Mesodermal cell (in vitro differentiated cells): Measurements from ENCODE around the gene FAM149A.

ENCODE experiments used
- H3K27ac ChIP-seq: 2 replicates; pipeline ENCODE4 v1.7.0; 2013; ENCODE audit warnings: mild to moderate bottlenecking, low read depth, low read length, moderate library complexity; ENCODE audit not compliant: severe bottlenecking
- H3K36me3 ChIP-seq: 2 replicates; pipeline ENCODE4 v1.7.1; 2013; ENCODE audit warnings: mild to moderate bottlenecking, low read length, moderate library complexity; ENCODE audit not compliant: control insufficient read depth, insufficient read depth
- H3K4me1 ChIP-seq: one replicate; pipeline ENCODE4 v1.7.1; 2013; ENCODE audit warnings: mild to moderate bottlenecking, low read length; ENCODE audit not compliant: insufficient read depth, control insufficient read depth, poor library complexity, severe bottlenecking
- H3K4me3 ChIP-seq: 2 replicates; pipeline ENCODE4 v1.7.0; 2013; ENCODE audit warnings: low read length, control low read depth, mild to moderate bottlenecking; ENCODE audit not compliant: insufficient read depth, poor library complexity, severe bottlenecking; ENCODE audit errors: extremely low read depth
- H3K9me3 ChIP-seq: 2 replicates; pipeline ENCODE4 v1.7.1; 2013; ENCODE audit warnings: mild to moderate bottlenecking, low read length, moderate library complexity; ENCODE audit not compliant: control insufficient read depth
- WGBS, 2 experiments: methylation state at CpG; one replicate each; pipeline ENCODE4 v1.1.5; 2013; ENCODE audit warnings: missing lambda C conversion rate in 2 of 2; ENCODE audit not compliant: insufficient coverage in 2 of 2; 5-methylcytosine and 5-hydroxymethylcytosine counted together

FAM149A gene

DNA sequence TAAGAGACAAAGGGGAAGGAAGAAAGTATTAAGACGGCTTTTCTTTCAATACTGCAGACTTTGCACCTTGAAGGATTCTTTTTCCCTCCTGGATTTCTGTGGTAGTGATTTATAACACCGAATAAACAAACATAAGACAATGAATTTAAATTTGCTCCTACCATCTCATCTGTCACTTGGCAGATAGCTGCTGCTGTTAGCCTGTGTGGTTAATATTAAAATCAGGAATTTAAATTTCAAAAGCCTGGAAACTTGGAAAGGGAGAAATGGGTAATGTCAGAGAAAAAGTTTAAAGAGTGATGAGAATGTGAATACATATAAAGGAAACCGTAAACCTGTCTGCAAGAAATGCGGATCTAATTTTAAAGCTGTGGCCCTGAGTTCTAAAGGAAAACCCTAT is 3.4 kb downstream of the FAM149A start:
- H3K4me1 ChIP-seq: no peaks in the 10 kb centered on the region
- 78% methylated on average over 2 of the region's 4 CpGs; no CpG with 5 or more reads in 1 of the 2 experiments for WGBS, 2 experiments
- H3K4me3 ChIP-seq: no peak overlapping the region
- no peak overlapping the region for H3K27ac ChIP-seq
- no peaks in the 10 kb centered on the region for H3K36me3 ChIP-seq
- no peaks in the 10 kb centered on the region for H3K9me3 ChIP-seq

GRCh38 chr4:186108391-186108790 is 3.9 kb downstream of the FAM149A start:
- Histone ChIP-seq H3K4me3 (no peak overlapping the region), H3K36me3 (no peaks in the 10 kb centered on the region), H3K27ac (no peak overlapping the region), H3K4me1 (no peaks in the 10 kb centered on the region), H3K9me3 (no peaks in the 10 kb centered on the region)
- 58 to 87% methylated on average over 3 of the region's 3 CpGs for WGBS, 2 experiments

GRCh38 chr4:186109245-186109644 is 4.7 kb downstream of the FAM149A start:
- WGBS, 2 experiments: 78 to 92% methylated on average over 3 to 4 of the region's 4 CpGs
- Histone ChIP-seq H3K36me3 (no peaks in the 10 kb centered on the region), H3K4me3 (no peak overlapping the region), H3K9me3 (no peaks in the 10 kb centered on the region), H3K27ac (no peak overlapping the region), H3K4me1 (no peaks in the 10 kb centered on the region)

GRCh38 chr4:186116697-186117096 is 12.2 kb downstream of the FAM149A start:
- Histone ChIP-seq H3K4me3 (no peak overlapping the region), H3K9me3 (no peaks in the 10 kb centered on the region), H3K36me3 (no peaks in the 10 kb centered on the region), H3K27ac (no peak overlapping the region), H3K4me1 (no peaks in the 10 kb centered on the region)
- WGBS, 2 experiments: no CpG with 5 or more reads among the region's 2 CpGs

GRCh38 chr4:186118582-186118981 is 14.1 kb downstream of the FAM149A start:
- Histone ChIP-seq H3K4me1 (no peaks in the 10 kb centered on the region), H3K36me3 (no peaks in the 10 kb centered on the region), H3K4me3 (no peak overlapping the region), H3K27ac (no peak overlapping the region), H3K9me3 (no peaks in the 10 kb centered on the region)
- 46 to 66% methylated on average over 3 to 6 of the region's 7 CpGs for WGBS, 2 experiments

- no CpG with 5 or more reads among the region's 2 CpGs for WGBS, 2 experiments
- H3K9me3 ChIP-seq: no peaks in the 10 kb centered on the region
Observed at GRCh38 chr4:186121057-186121456, 16.6 kb downstream of the FAM149A start.

DNA sequence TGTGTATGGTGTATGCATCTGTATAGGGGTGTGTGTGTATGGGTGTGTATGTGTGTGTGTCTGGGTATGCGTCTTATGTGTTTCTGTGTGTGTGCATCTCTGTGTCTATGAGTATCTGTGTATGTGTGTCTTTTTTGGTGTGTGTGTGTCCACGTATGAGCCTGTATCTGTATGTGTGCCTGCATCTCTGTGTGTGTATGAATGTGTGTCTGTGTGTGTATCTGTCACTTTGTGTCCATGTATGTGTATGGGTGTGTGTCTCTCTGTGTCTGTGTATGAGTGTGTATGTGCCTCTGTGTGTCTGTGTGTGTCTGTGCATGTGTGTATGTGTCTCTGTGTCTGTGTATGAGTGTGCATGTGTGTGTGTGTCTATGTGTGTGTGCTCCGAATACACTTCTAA is 24.3 kb downstream of the FAM149A start:
- Histone ChIP-seq H3K9me3 (no peaks in the 10 kb centered on the region), H3K4me3 (no peak overlapping the region), H3K4me1 (no peaks in the 10 kb centered on the region), H3K36me3 (no peaks in the 10 kb centered on the region), H3K27ac (no peak overlapping the region)
- 90 to 91% methylated on average over 2 to 3 of the region's 3 CpGs for WGBS, 2 experiments

More at GRCh38 chr4:186121057-186121456, 16.6 kb downstream of the FAM149A start:
- H3K4me3 ChIP-seq: no peak overlapping the region
- no peak overlapping the region for H3K27ac ChIP-seq
- H3K4me1 ChIP-seq: no peaks in the 10 kb centered on the region
- no peaks in the 10 kb centered on the region for H3K36me3 ChIP-seq

DNA sequence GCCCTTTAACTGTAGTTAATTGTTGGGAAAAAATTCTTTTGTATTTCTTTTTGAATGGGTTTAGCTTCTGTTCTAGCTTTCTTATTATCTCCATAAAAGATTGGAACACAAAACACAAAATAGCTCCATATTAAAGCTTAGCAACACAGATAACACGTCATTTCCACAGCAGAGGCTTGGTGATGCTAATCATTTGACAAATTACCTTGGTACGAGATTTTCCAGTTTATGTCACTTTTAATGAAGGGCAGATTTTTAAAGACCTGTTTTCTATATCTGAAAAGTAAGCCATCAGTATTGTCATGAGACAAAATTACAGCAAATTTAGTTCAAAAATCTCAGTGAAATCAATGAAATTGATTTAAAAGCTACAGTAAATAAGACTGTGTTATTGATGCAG is 27.4 kb downstream of the FAM149A start:
- Histone ChIP-seq H3K36me3 (no peaks in the 10 kb centered on the region), H3K27ac (no peak overlapping the region), H3K9me3 (no peaks in the 10 kb centered on the region), H3K4me1 (no peaks in the 10 kb centered on the region), H3K4me3 (no peak overlapping the region)
- 80 to 100% methylated on average over 1 of the region's 2 CpGs for WGBS, 2 experiments

GRCh38 chr4:186132577-186133242 is 28.2 kb downstream of the FAM149A start:
- 15% methylated on average over 3 of the region's 4 CpGs; no CpG with 5 or more reads in 1 of the 2 experiments for WGBS, 2 experiments
- Histone ChIP-seq H3K36me3 (no peaks in the 10 kb centered on the region), H3K9me3 (no peaks in the 10 kb centered on the region), H3K4me3 (no peak overlapping the region), H3K27ac (no peak overlapping the region), H3K4me1 (no peaks in the 10 kb centered on the region)

DNA sequence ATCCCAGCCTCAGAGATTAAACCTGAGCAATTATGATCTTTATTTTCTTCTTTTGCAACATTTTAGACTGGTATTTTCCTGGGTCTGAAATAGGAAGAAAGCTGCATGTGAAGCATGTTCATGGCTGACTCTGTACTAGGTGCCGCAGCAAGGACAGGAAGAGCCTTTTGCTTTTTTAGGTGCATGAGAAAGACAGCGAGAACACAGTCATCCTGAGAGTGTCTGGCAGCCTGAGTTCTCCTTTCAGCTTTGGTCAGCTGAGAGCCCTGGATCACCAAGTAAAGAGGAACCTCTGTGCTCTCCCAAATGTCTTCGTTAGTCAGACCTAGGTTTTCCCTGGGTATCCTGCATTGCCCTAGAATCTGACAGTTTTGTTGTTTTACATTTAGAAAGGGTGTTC is 29.8 kb downstream of the FAM149A start:
- WGBS, 2 experiments: 83 to 90% methylated on average over 2 to 3 of the region's 3 CpGs
- H3K36me3 ChIP-seq: no peaks in the 10 kb centered on the region
- no peak overlapping the region for H3K4me3 ChIP-seq
- no peaks in the 10 kb centered on the region for H3K9me3 ChIP-seq
- H3K27ac ChIP-seq: no peak overlapping the region
- no peaks in the 10 kb centered on the region for H3K4me1 ChIP-seq

DNA sequence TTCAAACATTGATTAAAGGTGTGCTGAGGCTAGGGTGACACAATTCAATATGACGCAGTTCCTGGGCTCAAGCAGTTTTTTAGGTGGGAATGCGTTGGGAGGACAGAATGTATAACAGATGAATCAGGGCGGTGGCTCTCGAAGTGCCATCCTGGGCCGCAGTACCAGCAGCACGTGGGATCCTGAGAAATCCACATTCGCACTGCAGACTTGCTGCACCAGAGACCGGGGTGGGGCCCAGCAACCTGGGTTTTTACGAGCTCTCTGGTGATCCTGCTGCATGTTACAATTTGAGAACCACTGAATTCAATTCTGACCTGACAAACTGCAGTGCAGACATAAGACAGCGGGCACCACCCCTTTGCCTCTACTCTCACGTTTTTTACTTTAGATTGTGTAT is 30.4 kb downstream of the FAM149A start:
- no peak overlapping the region for H3K27ac ChIP-seq
- H3K4me1 ChIP-seq: no peaks in the 10 kb centered on the region
- H3K4me3 ChIP-seq: no peak overlapping the region
- H3K36me3 ChIP-seq: no peaks in the 10 kb centered on the region
- no peaks in the 10 kb centered on the region for H3K9me3 ChIP-seq
- 94 to 98% methylated on average over 9 of the region's 11 CpGs for WGBS, 2 experiments
